Upper lobe of left lung (tissue), 4 donors: ENCODE results near the gene SMPX.

Experiments
- CTCF ChIP-seq, 6 experiments: fragments of 450-650 bp in 4 of 6; fragments of 200-600 bp in 2 of 6; sonication (generic) in 2 of 6; IDR thresholded peaks; one replicate each; pipeline ENCODE4 v1.5.1; 2016 to 2019; ENCODE audit warnings: antibody characterized with exemption in 6 of 6
- POLR2A ChIP-seq, 4 donors: fragments of 450-650 bp; IDR thresholded peaks; one replicate each; pipeline ENCODE4 v1.5.1; 2016 to 2017; ENCODE audit warnings: antibody characterized with exemption in 4 of 4, mild to moderate bottlenecking in 2 of 4

- TF ChIP-seq CTCF (IDR thresholded peaks at IDR 0.05) (no peak), POLR2A (IDR thresholded peaks at IDR 0.05) (no peak)
Measured at GRCh38 chrX:21741364-21741763, 16.6 kb downstream of the SMPX start.
